ENCODE results near the gene STAG1.
A peak's percentile ranks its signal among the peaks of the same experiment; 100 is the strongest.
"Not testable (repeated sequence)": the region's sequence is repeated elsewhere in the genome, so short reads cannot be mapped to it uniquely, and the experiment has no call there.

STAG1 gene

GRCh38 chr3:136343873-136344555, 408.2 kb downstream of the STAG1 start:
- ATAC-seq (replicated peaks) (no peak), DNase-seq (no peak)
- Mint-ChIP-seq H3K27ac (peak overlapping the region in 1 of 2 donors; percentile 69), H3K27me3 (no peaks in the 10 kb centered on the region), H3K36me3 (ENCODE audit: insufficient read depth) (peaks cover 38% of the 10 kb centered on the region), H3K9me3 (no peaks in the 10 kb centered on the region), H3K4me3 (no peak overlapping the region), H3K4me1 (ENCODE audit: low read depth in 2 of 2) (no peaks in the 10 kb centered on the region)

- Mint-ChIP-seq H3K27ac (peak overlapping the region in 1 of 2 donors; percentile 69), H3K9me3 (no peaks in the 10 kb centered on the region), H3K27me3 (no peaks in the 10 kb centered on the region), H3K4me3 (no peak overlapping the region), H3K4me1 (ENCODE audit: low read depth in 2 of 2) (no peaks in the 10 kb centered on the region), H3K36me3 (ENCODE audit: insufficient read depth) (peaks cover 34% of the 10 kb centered on the region)
- no peak for DNase-seq
- ATAC-seq (replicated peaks), result no peak
These were observed 408.7 kb downstream of the STAG1 start for GRCh38 chr3:136343446-136343845.

- ATAC-seq (replicated peaks) (no peak), DNase-seq (no peak)
- peak overlapping the region in 1 of 2 donors; percentile 35 for H3K27ac Mint-ChIP-seq
- no peak overlapping the region for H3K4me3 Mint-ChIP-seq
- peaks cover 0 to 3% of the 10 kb centered on the region in 2 donors for H3K4me1 Mint-ChIP-seq (ENCODE audit: low read depth in 2 of 2)
- H3K9me3 Mint-ChIP-seq, result no peaks in the 10 kb centered on the region
- no peaks in the 10 kb centered on the region for H3K27me3 Mint-ChIP-seq
- peaks cover 39% of the 10 kb centered on the region for H3K36me3 Mint-ChIP-seq (ENCODE audit: insufficient read depth)
These were observed 415.7 kb downstream of the STAG1 start for GRCh38 chr3:136336329-136337100.

- not testable (repeated sequence) for DNase-seq; ATAC-seq (replicated peaks); H3K9me3 Mint-ChIP-seq; H3K4me1 Mint-ChIP-seq (ENCODE audit: low read depth in 2 of 2); H3K27me3 Mint-ChIP-seq; H3K4me3 Mint-ChIP-seq; H3K27ac Mint-ChIP-seq
- peaks cover 33% of the 10 kb centered on the region for H3K36me3 Mint-ChIP-seq (ENCODE audit: insufficient read depth)
These were observed 417.5 kb downstream of the STAG1 start for GRCh38 chr3:136334726-136335125.

GRCh38 chr3:136334209-136334608, 418.0 kb downstream of the STAG1 start:
- H3K27me3 Mint-ChIP-seq, result no peaks in the 10 kb centered on the region
- peaks cover 0 to 3% of the 10 kb centered on the region in 2 donors for H3K4me1 Mint-ChIP-seq (ENCODE audit: low read depth in 2 of 2)
- DNase-seq (no peak), ATAC-seq (replicated peaks) (no peak)
- H3K36me3 Mint-ChIP-seq (ENCODE audit: insufficient read depth), result peaks cover 33% of the 10 kb centered on the region
- peak overlapping the region in 1 of 2 donors; percentile 7 for H3K27ac Mint-ChIP-seq
- H3K4me3 Mint-ChIP-seq, result no peak overlapping the region
- H3K9me3 Mint-ChIP-seq, result no peaks in the 10 kb centered on the region

- H3K27ac Mint-ChIP-seq, result peak overlapping the region; percentile 72 to 86
- H3K9me3 Mint-ChIP-seq, result no peaks in the 10 kb centered on the region
- peaks cover 25% of the 10 kb centered on the region for H3K36me3 Mint-ChIP-seq (ENCODE audit: insufficient read depth)
- no peak for DNase-seq
- peaks cover 0 to 3% of the 10 kb centered on the region in 2 donors for H3K4me1 Mint-ChIP-seq (ENCODE audit: low read depth in 2 of 2)
- no peak for ATAC-seq (replicated peaks)
- H3K4me3 Mint-ChIP-seq, result no peak overlapping the region
- H3K27me3 Mint-ChIP-seq, result no peaks in the 10 kb centered on the region
These were observed 419.4 kb downstream of the STAG1 start for GRCh38 chr3:136332776-136333175.

- H3K36me3 Mint-ChIP-seq (ENCODE audit: insufficient read depth), result peaks cover 23% of the 10 kb centered on the region
- peaks cover 0 to 3% of the 10 kb centered on the region in 2 donors for H3K4me1 Mint-ChIP-seq (ENCODE audit: low read depth in 2 of 2)
- ATAC-seq (replicated peaks), result no peak
- no peaks in the 10 kb centered on the region for H3K9me3 Mint-ChIP-seq
- H3K27ac Mint-ChIP-seq, result peak overlapping the region; percentile 72 to 86
- H3K27me3 Mint-ChIP-seq, result no peaks in the 10 kb centered on the region
- DNase-seq, result no peak
- H3K4me3 Mint-ChIP-seq, result no peak overlapping the region
These were observed 419.9 kb downstream of the STAG1 start for GRCh38 chr3:136332302-136332701.

- ATAC-seq (replicated peaks) (no peak), DNase-seq (no peak)
- Mint-ChIP-seq H3K36me3 (ENCODE audit: insufficient read depth) (peaks cover 20% of the 10 kb centered on the region), H3K4me1 (ENCODE audit: low read depth in 2 of 2) (peaks cover 0 to 3% of the 10 kb centered on the region in 2 donors), H3K27me3 (no peaks in the 10 kb centered on the region), H3K4me3 (no peak overlapping the region), H3K27ac (no peak overlapping the region), H3K9me3 (no peaks in the 10 kb centered on the region)
These were observed 421.3 kb downstream of the STAG1 start for GRCh38 chr3:136330900-136331299.

GRCh38 chr3:136329593-136329992, 422.6 kb downstream of the STAG1 start:
- H3K27me3 Mint-ChIP-seq, result no peaks in the 10 kb centered on the region
- peaks cover 21% of the 10 kb centered on the region for H3K36me3 Mint-ChIP-seq (ENCODE audit: insufficient read depth)
- DNase-seq (no peak), ATAC-seq (replicated peaks) (no peak)
- H3K27ac Mint-ChIP-seq, result no peak overlapping the region
- peaks cover 1 to 3% of the 10 kb centered on the region in 2 donors for H3K4me1 Mint-ChIP-seq (ENCODE audit: low read depth in 2 of 2)
- H3K4me3 Mint-ChIP-seq, result no peak overlapping the region
- no peaks in the 10 kb centered on the region for H3K9me3 Mint-ChIP-seq

- H3K27ac Mint-ChIP-seq, result no peak overlapping the region
- H3K36me3 Mint-ChIP-seq (ENCODE audit: insufficient read depth), result peaks cover 16% of the 10 kb centered on the region
- H3K4me1 Mint-ChIP-seq (ENCODE audit: low read depth in 2 of 2), result peaks cover 3 to 4% of the 10 kb centered on the region in 2 donors
- H3K27me3 Mint-ChIP-seq, result no peaks in the 10 kb centered on the region
- ATAC-seq (replicated peaks) (no peak), DNase-seq (no peak)
- peaks cover 0 to 4% of the 10 kb centered on the region in 2 donors for H3K9me3 Mint-ChIP-seq
- no peak overlapping the region for H3K4me3 Mint-ChIP-seq
These were observed 424.5 kb downstream of the STAG1 start for GRCh38 chr3:136327671-136328070.

GRCh38 chr3:136326316-136326715, 425.9 kb downstream of the STAG1 start:
- H3K36me3 Mint-ChIP-seq (ENCODE audit: insufficient read depth), result peaks cover 14% of the 10 kb centered on the region
- no peak for ATAC-seq (replicated peaks)
- no peak overlapping the region for H3K27ac Mint-ChIP-seq

GRCh38 chr3:136311968-136312367, 440.2 kb downstream of the STAG1 start:
- Mint-ChIP-seq H3K36me3 (ENCODE audit: insufficient read depth) (peaks cover 9% of the 10 kb centered on the region), H3K27me3 (no peaks in the 10 kb centered on the region), H3K4me3 (no peak overlapping the region), H3K27ac (no peak overlapping the region), H3K4me1 (ENCODE audit: low read depth in 2 of 2) (peaks cover 0 to 3% of the 10 kb centered on the region in 2 donors), H3K9me3 (no peaks in the 10 kb centered on the region)
- ATAC-seq (replicated peaks) (no peak), DNase-seq (no peak)

More at GRCh38 chr3:136326316-136326715, 425.9 kb downstream of the STAG1 start:
- peaks cover 0 to 5% of the 10 kb centered on the region in 2 donors for H3K9me3 Mint-ChIP-seq
- no peaks in the 10 kb centered on the region for H3K27me3 Mint-ChIP-seq
- DNase-seq, result no peak
- H3K4me1 Mint-ChIP-seq (ENCODE audit: low read depth in 2 of 2), result peaks cover 0 to 4% of the 10 kb centered on the region in 2 donors
- no peak overlapping the region for H3K4me3 Mint-ChIP-seq

GRCh38 chr3:136311261-136311660, 440.9 kb downstream of the STAG1 start:
- H3K27ac Mint-ChIP-seq, result peak overlapping the region in 1 of 2 donors; percentile 13
- H3K27me3 Mint-ChIP-seq, result no peaks in the 10 kb centered on the region
- peaks cover 0 to 3% of the 10 kb centered on the region in 2 donors for H3K4me1 Mint-ChIP-seq (ENCODE audit: low read depth in 2 of 2)
- no peak for DNase-seq
- no peak overlapping the region for H3K4me3 Mint-ChIP-seq
- peaks cover 5% of the 10 kb centered on the region for H3K36me3 Mint-ChIP-seq (ENCODE audit: insufficient read depth)
- no peaks in the 10 kb centered on the region for H3K9me3 Mint-ChIP-seq
- no peak for ATAC-seq (replicated peaks)

GRCh38 chr3:136305879-136306278, 446.3 kb downstream of the STAG1 start:
- H3K9me3 Mint-ChIP-seq, result no peaks in the 10 kb centered on the region
- ATAC-seq (replicated peaks) (peak; percentile 40), DNase-seq (no peak)
- peaks cover 0 to 2% of the 10 kb centered on the region in 2 donors for H3K4me1 Mint-ChIP-seq (ENCODE audit: low read depth in 2 of 2)
- no peak overlapping the region for H3K27ac Mint-ChIP-seq
- H3K36me3 Mint-ChIP-seq (ENCODE audit: insufficient read depth), result peaks cover 11% of the 10 kb centered on the region
- H3K27me3 Mint-ChIP-seq, result no peaks in the 10 kb centered on the region
- H3K4me3 Mint-ChIP-seq, result no peak overlapping the region
